K562 (cell line): ENCODE data around the gene SHH. TPM values are rescaled to one million over a fixed set of nuclear protein-coding genes. Genes with fewer than 3 reads are reported as not detected.

Source experiments
- ATAC-seq: fragments of 200-7000 bp; cut with Tn5 transposase; 3 replicates; pipeline ENCODE4 v1.9.1; 2020; ENCODE audit warnings: moderate library complexity
- BruUV-seq: library from RNA; stranded (reverse); fragments of 400-500 nt; replicated peaks from 2 replicates; lab custom pipeline; 2021; lab: Mats Ljungman, UMichigan
- CTCF ChIA-PET: fragments of 300-600 bp; formaldehyde crosslinking; extraction: SDS; loops from one replicate; lab custom pipeline; 2021; ENCODE audit warnings: low intra/inter-chr PET ratio; lab: Yijun Ruan, JAX
- POLR2A ChIA-PET: fragments of 300-600, 350-650 bp; sonication (Branson Sonifier 250); formaldehyde crosslinking; extraction: SDS; loops from one replicate; lab custom pipeline; 2021; ENCODE audit warnings: antibody characterized with exemption, inconsistent platforms; lab: Yijun Ruan, JAX
- DNase-seq, 4 experiments: peaks; one replicate each; pipeline versions ENCODE4 v3.0.0 to v3.0.0-alpha.2; 2011 to 2018; ENCODE audit warnings: low spot score in 3 of 4, mixed read lengths in 3 of 4; ENCODE audit errors: extremely low read depth in 1 of 4
- FAIRE-seq: peaks from 2 replicates; lab custom pipeline; 2011; peaks lifted over from hg19 to GRCh38; lab: Jason Lieb, UNC
- H2AFZ ChIP-seq: 2 replicates; pipeline ENCODE4 v1.6.0; 2011; ENCODE audit warnings: low read depth, low read length, control low read depth, inconsistent platforms
- H3K27ac ChIP-seq: fragments of 200-600 bp; 3 replicates; pipeline ENCODE4 v1.8.0; 2011; ENCODE audit warnings: low read depth, mild to moderate bottlenecking, control low read depth, inconsistent platforms, low read length, moderate library complexity, mixed read lengths; ENCODE audit errors: extremely low read depth
- H3K27me3 ChIP-seq, 2 experiments: fragments of 300-600 bp in 1 of 2; 2 replicates in 1 of 2; 3 replicates in 1 of 2; pipeline versions ENCODE4 v1.6.0 to v1.8.0; 2011; ENCODE audit warnings: inconsistent platforms in 2 of 2, low read length in 2 of 2, mild to moderate bottlenecking in 1 of 2, mixed read lengths in 1 of 2, moderate library complexity in 1 of 2; ENCODE audit not compliant: control insufficient read depth in 2 of 2, insufficient read depth in 2 of 2
- H3K36me3 ChIP-seq: fragments of 300-600 bp; 3 replicates; pipeline ENCODE4 v1.8.0; 2011; ENCODE audit warnings: mild to moderate bottlenecking, low read length, inconsistent platforms; ENCODE audit not compliant: control insufficient read depth, insufficient read depth
- H3K4me1 ChIP-seq, 2 experiments: fragments of 200-600 bp in 1 of 2; replicated peaks in 1 of 2; 2 replicates in 1 of 2; 3 replicates in 1 of 2; pipeline versions ENCODE4 v1.5.1 to v1.8.0; 2011; ENCODE audit warnings: inconsistent platforms in 2 of 2, low read length in 2 of 2, mild to moderate bottlenecking in 1 of 2, mixed read lengths in 1 of 2, moderate library complexity in 1 of 2; ENCODE audit not compliant: control insufficient read depth in 2 of 2, insufficient read depth in 2 of 2
- H3K4me2 ChIP-seq: 2 replicates; pipeline ENCODE4 v1.6.1; 2011; ENCODE audit warnings: low read length, control low read depth, inconsistent platforms, mixed read lengths; ENCODE audit not compliant: insufficient read depth
- H3K4me3 ChIP-seq: fragments of 200-600 bp; sonication (generic), shearing (Covaris generic); 2 replicates; pipeline ENCODE4 v1.5.1; 2016; ENCODE audit warnings: control low read depth, inconsistent platforms
- H3K79me2 ChIP-seq: fragments of 200-600 bp; 3 replicates; pipeline ENCODE4 v1.8.0; 2011; ENCODE audit warnings: low read length, inconsistent platforms; ENCODE audit not compliant: control insufficient read depth, insufficient read depth
- H3K9ac ChIP-seq, 2 experiments: 2 replicates each; pipeline versions ENCODE4 v1.6.0 to v1.6.1; 2011; ENCODE audit warnings: low read depth in 2 of 2, low read length in 2 of 2, control low read depth in 1 of 2, inconsistent platforms in 1 of 2, mild to moderate bottlenecking in 1 of 2, mixed read lengths in 1 of 2; ENCODE audit not compliant: insufficient read depth in 1 of 2
- H3K9me1 ChIP-seq: one replicate; pipeline ENCODE4 v1.6.0; 2011; ENCODE audit warnings: inconsistent platforms, mild to moderate bottlenecking, low read length, moderate library complexity; ENCODE audit not compliant: control insufficient read depth, insufficient read depth
- H3K9me3 ChIP-seq: replicated peaks from 2 replicates; pipeline ENCODE4 v1.5.1; 2011; ENCODE audit warnings: low read depth, low read length, inconsistent platforms; ENCODE audit not compliant: control insufficient read depth, insufficient read depth
- H4K20me1 ChIP-seq: replicated peaks from 2 replicates; pipeline ENCODE4 v1.6.1; 2011; ENCODE audit warnings: low read length, inconsistent platforms, mixed read lengths; ENCODE audit not compliant: control insufficient read depth, insufficient read depth
- PCBP1 ChIP-seq: fragments of 200-400 bp; formaldehyde crosslinking; IDR thresholded peaks from 2 replicates; pipeline ENCODE4 v1.6.1; 2018; ENCODE audit warnings: mild to moderate bottlenecking, low read depth, low read length; ENCODE audit not compliant: poor library complexity, severe bottlenecking
- ZNF830 ChIP-seq: fragments of 250-450 bp; sonication (Bioruptor Pico); IDR thresholded peaks from 2 replicates; pipeline ENCODE4 v1.5.0; 2021; ENCODE audit warnings: mild to moderate bottlenecking
- WGBS: fragments of 100-300 bp; shearing (Covaris generic); methylation state at CpG from one replicate; pipeline ENCODE4 v1.1.6; 2016; ENCODE audit warnings: low coverage, mixed read lengths; ENCODE audit not compliant: insufficient coverage; ENCODE audit errors: missing lambda C conversion rate; 5-methylcytosine and 5-hydroxymethylcytosine counted together
- in situ Hi-C: fragments of 300-500 bp; cut with MboI; formaldehyde crosslinking; loops from 4 replicates; pipeline ENCODE4 v1.15.0; 2018; ENCODE audit warnings: inconsistent platforms, mixed read lengths
- intact Hi-C: fragments of 100-400 bp; cut with micrococcal nuclease; formaldehyde crosslinking; loops from 2 replicates; pipeline ENCODE4 v1.14.2; 2022
- polyA plus RNA-seq, 8 experiments: library from polyadenylated mRNA; depleted of rRNA in 4 of 8; stranded (reverse) in 5 of 8; unstranded in 3 of 8; fragments of >200 nt; fragmentation: Nextera tagmentation in 2 of 8; fragmentation: Illumina TruSeq in 1 of 8; extraction: Ambion mirVana in 2 of 8; extraction: Trizol in 1 of 8; gene quantifications; 2 replicates each; pipeline versions ENCODE4 v1.2.1 to v1.2.3, GENCODE V29; 2011 to 2014; ENCODE audit warnings: inconsistent platforms in 1 of 8, missing spikeins in 1 of 8
- total RNA-seq, 7 experiments: library from RNA; depleted of rRNA in 6 of 7; stranded (reverse); fragments of >200 nt in 6 of 7; fragmentation: Illumina TruSeq in 2 of 7; extraction: Trizol in 2 of 7; gene quantifications; 2 replicates each; pipeline versions ENCODE4 v1.2.1 to v1.2.3, GENCODE V29; 2011 to 2021; ENCODE audit warnings: low replicate concordance in 1 of 7
- TF ChIP-seq, protein P1 (sequence below): fragments of 250-450 bp; sonication (Bioruptor Pico); IDR thresholded peaks from 2 replicates; pipeline ENCODE4 v1.4.0; 2020; ENCODE audit warnings: mild to moderate bottlenecking, moderate library complexity

SHH gene
- total and polyA plus RNA-seq, 9 of the 15 experiments (the other 6 are each of a cell fraction or from before 2014, with no cell fraction given): 0.09 TPM; not detected in 8

DNA sequence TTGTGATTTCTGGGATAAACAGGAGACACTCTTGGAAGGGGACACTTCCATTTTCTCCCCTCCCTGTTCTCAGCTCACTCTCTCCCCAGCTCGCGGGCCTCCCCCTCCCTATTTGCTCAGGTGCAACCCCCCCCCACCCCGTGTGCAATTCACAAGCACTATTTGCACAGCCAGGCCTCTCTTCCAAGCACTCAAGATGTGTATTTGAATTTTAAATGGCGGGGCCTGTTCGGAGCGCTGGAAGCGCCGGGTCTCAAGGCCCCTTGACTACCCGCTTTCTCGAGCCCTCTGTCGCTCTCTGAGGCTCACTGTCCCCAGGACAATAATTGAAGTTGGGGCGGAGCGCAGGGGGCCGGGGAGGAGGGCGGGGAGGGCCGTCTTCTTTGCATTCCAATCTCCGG is 7.8 kb downstream of the SHH start (continued):
- TF ChIP-seq, protein P1, sequence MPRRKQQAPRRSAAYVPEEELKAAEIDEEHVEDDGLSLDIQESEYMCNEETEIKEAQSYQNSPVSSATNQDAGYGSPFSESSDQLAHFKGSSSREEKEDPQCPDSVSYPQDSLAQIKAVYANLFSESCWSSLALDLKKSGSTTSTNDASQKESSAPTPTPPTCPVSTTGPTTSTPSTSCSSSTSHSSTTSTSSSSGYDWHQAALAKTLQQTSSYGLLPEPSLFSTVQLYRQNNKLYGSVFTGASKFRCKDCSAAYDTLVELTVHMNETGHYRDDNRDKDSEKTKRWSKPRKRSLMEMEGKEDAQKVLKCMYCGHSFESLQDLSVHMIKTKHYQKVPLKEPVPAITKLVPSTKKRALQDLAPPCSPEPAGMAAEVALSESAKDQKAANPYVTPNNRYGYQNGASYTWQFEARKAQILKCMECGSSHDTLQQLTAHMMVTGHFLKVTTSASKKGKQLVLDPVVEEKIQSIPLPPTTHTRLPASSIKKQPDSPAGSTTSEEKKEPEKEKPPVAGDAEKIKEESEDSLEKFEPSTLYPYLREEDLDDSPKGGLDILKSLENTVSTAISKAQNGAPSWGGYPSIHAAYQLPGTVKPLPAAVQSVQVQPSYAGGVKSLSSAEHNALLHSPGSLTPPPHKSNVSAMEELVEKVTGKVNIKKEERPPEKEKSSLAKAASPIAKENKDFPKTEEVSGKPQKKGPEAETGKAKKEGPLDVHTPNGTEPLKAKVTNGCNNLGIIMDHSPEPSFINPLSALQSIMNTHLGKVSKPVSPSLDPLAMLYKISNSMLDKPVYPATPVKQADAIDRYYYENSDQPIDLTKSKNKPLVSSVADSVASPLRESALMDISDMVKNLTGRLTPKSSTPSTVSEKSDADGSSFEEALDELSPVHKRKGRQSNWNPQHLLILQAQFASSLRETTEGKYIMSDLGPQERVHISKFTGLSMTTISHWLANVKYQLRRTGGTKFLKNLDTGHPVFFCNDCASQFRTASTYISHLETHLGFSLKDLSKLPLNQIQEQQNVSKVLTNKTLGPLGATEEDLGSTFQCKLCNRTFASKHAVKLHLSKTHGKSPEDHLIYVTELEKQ (CRISPR knock-in tag): no peak
- TF ChIP-seq, all 486 proteins: peak for 0

DNA sequence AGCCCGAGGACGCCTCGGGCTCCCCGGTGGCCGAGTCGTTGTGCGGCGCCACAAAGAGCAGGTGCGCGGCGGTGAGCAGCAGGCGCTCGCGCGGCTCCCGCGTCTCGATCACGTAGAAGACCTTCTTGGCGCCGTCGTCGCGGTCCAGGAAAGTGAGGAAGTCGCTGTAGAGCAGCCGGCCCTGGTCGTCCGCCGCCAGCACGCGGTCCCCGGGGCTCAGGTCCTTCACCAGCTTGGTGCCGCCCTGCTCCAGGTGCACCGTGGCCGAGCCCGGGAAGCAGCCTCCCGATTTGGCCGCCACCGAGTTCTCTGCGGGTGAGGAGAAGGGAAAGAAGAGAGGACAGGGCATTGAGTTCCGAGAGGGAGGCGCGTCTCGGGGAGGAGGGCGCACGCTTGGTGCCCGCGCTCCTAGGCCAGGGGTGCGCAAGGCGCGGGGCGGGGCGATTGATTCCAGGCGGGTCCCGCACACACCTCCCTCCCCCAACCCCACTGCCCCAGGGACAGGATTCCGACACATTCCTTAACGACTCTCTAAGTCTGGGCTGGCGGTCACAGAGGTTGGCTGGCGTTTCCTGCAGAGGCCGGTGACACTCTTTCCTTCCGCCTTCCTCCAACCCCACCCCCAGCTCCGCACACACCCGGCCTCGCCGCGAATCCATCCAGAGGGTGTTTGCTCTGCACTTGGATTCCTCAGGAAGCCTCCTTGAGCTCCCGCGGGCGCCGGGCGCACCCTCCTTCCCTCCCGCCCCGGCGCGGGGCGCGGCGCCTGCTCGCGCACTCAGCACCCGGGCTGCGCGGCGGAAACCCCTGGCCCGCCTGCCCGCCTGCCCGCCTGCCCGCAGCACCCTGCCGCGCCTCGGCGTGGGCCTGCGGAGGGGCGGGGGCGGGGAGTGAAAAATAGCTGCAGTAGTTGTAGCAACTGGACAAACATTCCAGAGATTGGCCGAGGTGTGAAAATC is 8.6 kb downstream of the SHH start:
- FAIRE-seq (no peak), DNase-seq (no peak), ATAC-seq (no peak)
- no peaks in the 10 kb centered on the region for H3K9me3 ChIP-seq
- TF ChIP-seq PCBP1: peak; percentile 58
- TF ChIP-seq ZNF830 (CRISPR knock-in tag): no peak
- no TSS peak for BruUV-seq
- ChIA-PET POLR2A (interaction anchor here (0.6 to 1.1 kb wide), 2 partner anchors 282 to 655 kb away, joined by 3 read pairs; no protein-coding TSS in a partner anchor), CTCF (no interaction called here)
- H3K4me3 ChIP-seq: no peak overlapping the region
- peaks cover 15% of the 10 kb centered on the region for H4K20me1 ChIP-seq
- peaks cover 45 to 69% of the 10 kb centered on the region in 2 experiments for H3K27me3 ChIP-seq
- in situ Hi-C loops: loop anchor here (10.0 kb wide), 1 partner anchor 1471 kb away; no protein-coding TSS in a partner anchor
- H3K9me1 ChIP-seq: no peaks in the 10 kb centered on the region
- H3K27ac ChIP-seq: no peak overlapping the region
- H3K36me3 ChIP-seq: no peaks in the 10 kb centered on the region
- no peak overlapping the region for H2AFZ ChIP-seq
- no peaks in the 10 kb centered on the region for H3K79me2 ChIP-seq
- intact Hi-C loops: loop anchor here (10.0 kb wide), 1 partner anchor 841 kb away; the partner anchor contains the start of gene RNF32
- H3K9ac ChIP-seq: no peak overlapping the region
- WGBS: 72% methylated on average over 60 of the region's 96 CpGs
- peaks cover 0 to 33% of the 10 kb centered on the region in 2 experiments; a peak in 2 of 5 replicates for H3K4me1 ChIP-seq
- no peak overlapping the region for H3K4me2 ChIP-seq
